Esophagus muscularis mucosa (tissue), 4 donors: Measurements from ENCODE around the gene MEIOSIN. TPM values are rescaled to one million over a fixed set of nuclear protein-coding genes. Genes with fewer than 3 reads are reported as not detected.

Experiments
- DNase-seq: peaks from one replicate; pipeline ENCODE4 v3.0.0-alpha.2; 2017; ENCODE audit errors: extremely low spot score
- H3K27ac ChIP-seq, 4 donors: fragments of 200-600 bp; sonication (generic); replicated peaks in 1 of 4; 1 replicate in 3 of 4; 2 replicates in 1 of 4; pipeline ENCODE4 v1.5.1; 2016 to 2019; ENCODE audit warnings: mild to moderate bottlenecking in 1 of 4
- H3K27me3 ChIP-seq, 4 donors: fragments of 200-600 bp; sonication (generic); one replicate each; pipeline versions ENCODE4 v1.5.1 to v1.6.0; 2016 to 2019
- H3K36me3 ChIP-seq, 4 donors: fragments of 200-600 bp; sonication (generic); one replicate each; pipeline ENCODE4 v1.5.1; 2016 to 2019
- H3K4me1 ChIP-seq, 4 donors: fragments of 200-600 bp; sonication (generic); one replicate each; pipeline ENCODE4 v1.5.1; 2016 to 2019
- H3K4me3 ChIP-seq, 4 donors: fragments of 200-600 bp; sonication (generic); 1 replicate in 2 of 4; 2 replicates in 2 of 4; pipeline ENCODE4 v1.5.1; 2016 to 2019; ENCODE audit warnings: mild to moderate bottlenecking in 4 of 4, moderate library complexity in 1 of 4
- H3K9me3 ChIP-seq, 4 donors: fragments of 200-600 bp; sonication (generic); 1 replicate in 3 of 4; 2 replicates in 1 of 4; pipeline ENCODE4 v1.5.1; 2016 to 2019
- EP300 ChIP-seq: sonication (generic); formaldehyde crosslinking; IDR thresholded peaks from one replicate; pipeline ENCODE4 v1.6.1; 2017; ENCODE audit warnings: antibody characterized with exemption
- POLR2A ChIP-seq: fragments of 450-650 bp; IDR thresholded peaks from one replicate; pipeline ENCODE4 v1.6.1; 2017; ENCODE audit warnings: antibody characterized with exemption, moderate library complexity, mild to moderate bottlenecking, low read depth
- POLR2AphosphoS5 ChIP-seq, 2 donors: sonication (generic); formaldehyde crosslinking; IDR thresholded peaks; one replicate each; pipeline ENCODE4 v1.6.1; 2017; ENCODE audit warnings: antibody characterized with exemption in 2 of 2
- WGBS: methylation state at CpG from one replicate; pipeline ENCODE4 v1.1.5; 2018; 5-methylcytosine and 5-hydroxymethylcytosine counted together
- intact Hi-C: fragments of 100-400 bp; cut with DNase I; formaldehyde crosslinking; loops from one replicate; pipeline ENCODE4 v1.15.1; 2023
- total RNA-seq, 4 donors: library from RNA; depleted of rRNA; stranded (reverse); fragments of >200 nt; gene quantifications; one replicate each; pipeline versions ENCODE4 v1.1.0 to v1.2.1, GENCODE V29; 2016
- TF ChIP-seq, protein P1 (sequence below), 3 experiments: fragments of 200-600 bp in 2 of 3; fragments of 450-650 bp in 1 of 3; sonication (generic) in 2 of 3; IDR thresholded peaks; one replicate each; pipeline ENCODE4 v1.5.1; 2017 to 2019; ENCODE audit warnings: antibody characterized with exemption in 3 of 3, mild to moderate bottlenecking in 2 of 3, moderate library complexity in 1 of 3

Gene MEIOSIN
- total RNA-seq, 4 donors from 2014 or later, result not detected

DNA sequence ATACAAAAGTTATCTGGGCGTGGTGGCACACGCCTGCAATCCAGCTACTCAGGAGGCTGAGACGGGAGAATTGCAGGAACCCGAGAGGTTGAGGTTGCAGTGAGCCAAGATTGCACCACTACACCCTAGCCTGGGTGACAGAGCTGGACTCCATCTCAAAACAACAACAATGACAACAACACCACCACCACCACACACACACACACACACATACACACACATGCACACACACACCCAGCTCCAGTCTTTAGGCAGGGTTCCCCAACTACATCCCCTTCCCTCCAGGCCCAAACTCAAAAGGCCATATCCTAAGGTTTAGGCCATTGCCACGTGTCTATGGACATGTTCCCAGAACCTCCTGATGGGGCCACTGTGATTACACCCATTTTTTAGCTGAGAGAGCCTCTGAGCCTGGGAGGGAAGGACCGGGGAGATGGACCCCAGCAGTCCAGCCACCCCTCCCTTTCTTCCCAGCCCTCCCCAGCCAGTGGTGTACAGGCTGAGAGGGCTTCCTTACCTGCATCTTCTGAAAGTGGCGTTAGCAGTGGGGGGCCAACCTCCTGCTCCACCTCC lies 68.5 kb downstream of the MEIOSIN start:
- H3K4me1 ChIP-seq, result peaks cover 6 to 12% (median 10%) of the 10 kb centered on the region in 4 donors
- intact Hi-C loops, result no loop called here
- TF ChIP-seq POLR2AphosphoS5 (IDR thresholded peaks at IDR 0.05), result no peak
- TF ChIP-seq, protein P1, sequence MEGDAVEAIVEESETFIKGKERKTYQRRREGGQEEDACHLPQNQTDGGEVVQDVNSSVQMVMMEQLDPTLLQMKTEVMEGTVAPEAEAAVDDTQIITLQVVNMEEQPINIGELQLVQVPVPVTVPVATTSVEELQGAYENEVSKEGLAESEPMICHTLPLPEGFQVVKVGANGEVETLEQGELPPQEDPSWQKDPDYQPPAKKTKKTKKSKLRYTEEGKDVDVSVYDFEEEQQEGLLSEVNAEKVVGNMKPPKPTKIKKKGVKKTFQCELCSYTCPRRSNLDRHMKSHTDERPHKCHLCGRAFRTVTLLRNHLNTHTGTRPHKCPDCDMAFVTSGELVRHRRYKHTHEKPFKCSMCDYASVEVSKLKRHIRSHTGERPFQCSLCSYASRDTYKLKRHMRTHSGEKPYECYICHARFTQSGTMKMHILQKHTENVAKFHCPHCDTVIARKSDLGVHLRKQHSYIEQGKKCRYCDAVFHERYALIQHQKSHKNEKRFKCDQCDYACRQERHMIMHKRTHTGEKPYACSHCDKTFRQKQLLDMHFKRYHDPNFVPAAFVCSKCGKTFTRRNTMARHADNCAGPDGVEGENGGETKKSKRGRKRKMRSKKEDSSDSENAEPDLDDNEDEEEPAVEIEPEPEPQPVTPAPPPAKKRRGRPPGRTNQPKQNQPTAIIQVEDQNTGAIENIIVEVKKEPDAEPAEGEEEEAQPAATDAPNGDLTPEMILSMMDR (IDR thresholded peaks at IDR 0.05), result no peak
- no peak for TF ChIP-seq POLR2A
- H3K36me3 ChIP-seq, result no peaks in the 10 kb centered on the region
- no peaks in the 10 kb centered on the region for H3K9me3 ChIP-seq
- no peak overlapping the region for H3K4me3 ChIP-seq
- DNase-seq, result no peak
- H3K27ac ChIP-seq, result no peak overlapping the region
- WGBS, result 83% methylated on average over 7 of the region's 7 CpGs
- no peaks in the 10 kb centered on the region for H3K27me3 ChIP-seq

DNA sequence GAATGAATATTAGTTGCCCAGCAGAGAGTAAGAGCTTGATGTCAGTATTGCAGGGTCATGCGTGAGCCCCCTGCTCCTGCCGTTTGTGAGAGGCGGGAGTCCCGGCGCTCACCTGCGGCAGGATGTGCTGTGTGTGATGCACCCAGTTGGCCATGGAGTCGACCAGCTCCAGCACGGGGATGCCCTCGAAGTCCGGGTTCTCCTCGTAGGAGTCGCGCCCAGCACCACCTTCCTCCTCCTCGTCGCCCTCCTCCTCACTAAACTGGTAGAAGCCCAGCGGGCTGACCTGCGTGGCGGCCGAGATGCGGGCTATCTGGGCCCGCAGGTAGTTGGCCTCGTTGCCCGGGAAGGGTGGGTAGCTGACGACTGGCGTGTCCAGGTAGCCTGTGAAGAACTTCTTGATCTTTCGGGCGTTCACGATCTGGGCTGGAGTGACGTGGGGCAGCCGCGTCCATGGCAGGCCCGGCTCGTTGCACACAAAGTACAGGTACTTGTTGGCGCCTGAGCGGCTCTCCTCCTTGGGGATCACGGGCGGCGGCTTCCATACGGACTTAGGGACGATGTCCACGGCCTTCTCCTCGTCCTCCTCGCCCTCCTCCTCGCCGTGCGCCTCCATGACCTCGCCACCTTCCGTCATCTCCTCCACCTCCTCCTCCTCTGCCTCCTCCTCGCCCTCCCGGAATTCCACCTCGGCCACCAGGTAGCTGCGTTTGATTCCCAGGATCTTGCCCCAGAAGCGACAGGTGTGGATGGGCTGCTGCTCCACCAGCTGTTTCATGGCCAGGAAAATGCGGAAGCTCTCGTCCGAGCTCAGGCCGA lies 71.1 kb downstream of the MEIOSIN start:
- TF ChIP-seq POLR2AphosphoS5 (IDR thresholded peaks at IDR 0.05), result no peak
- no peak for TF ChIP-seq POLR2A
- no peak for TF ChIP-seq EP300
- TF ChIP-seq, protein P1 (IDR thresholded peaks at IDR 0.05), result no peak
- H3K4me1 ChIP-seq, result peaks cover 0 to 4% (median 2%) of the 10 kb centered on the region in 4 donors
- intact Hi-C loops, result no loop called here
- no peak for DNase-seq
- no peaks in the 10 kb centered on the region for H3K9me3 ChIP-seq
- no peaks in the 10 kb centered on the region for H3K27me3 ChIP-seq
- H3K4me3 ChIP-seq, result no peak overlapping the region
- no peaks in the 10 kb centered on the region for H3K36me3 ChIP-seq
- WGBS, result 94% methylated on average over 50 of the region's 57 CpGs
- H3K27ac ChIP-seq, result no peak overlapping the region

DNA sequence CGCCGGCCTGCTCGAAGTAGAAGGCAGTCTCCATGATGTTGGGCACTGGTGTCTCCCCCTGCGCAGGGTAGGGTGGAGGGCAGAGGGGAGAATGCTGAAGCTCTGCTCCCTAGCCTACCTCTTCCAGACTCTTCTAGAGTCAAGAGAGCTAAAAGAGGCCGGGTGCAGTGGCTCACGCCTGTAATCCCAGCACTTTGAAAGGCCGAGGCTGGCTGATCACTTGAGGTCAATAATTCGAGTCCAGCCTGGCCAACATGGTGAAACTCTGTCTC lies 71.7 kb downstream of the MEIOSIN start:
- WGBS, result 93% methylated on average over 8 of the region's 8 CpGs
- DNase-seq, result no peak
- Histone ChIP-seq H3K36me3 (no peaks in the 10 kb centered on the region), H3K9me3 (no peaks in the 10 kb centered on the region), H3K4me1 (peaks cover 0 to 5% (median 4%) of the 10 kb centered on the region in 4 donors), H3K27me3 (no peaks in the 10 kb centered on the region), H3K27ac (no peak overlapping the region), H3K4me3 (no peak overlapping the region)
- intact Hi-C loops, result no loop called here
- TF ChIP-seq POLR2A (no peak), EP300 (no peak), POLR2AphosphoS5 (IDR thresholded peaks at IDR 0.05) (no peak)
- TF ChIP-seq, protein P1 (IDR thresholded peaks at IDR 0.05), result no peak

DNA sequence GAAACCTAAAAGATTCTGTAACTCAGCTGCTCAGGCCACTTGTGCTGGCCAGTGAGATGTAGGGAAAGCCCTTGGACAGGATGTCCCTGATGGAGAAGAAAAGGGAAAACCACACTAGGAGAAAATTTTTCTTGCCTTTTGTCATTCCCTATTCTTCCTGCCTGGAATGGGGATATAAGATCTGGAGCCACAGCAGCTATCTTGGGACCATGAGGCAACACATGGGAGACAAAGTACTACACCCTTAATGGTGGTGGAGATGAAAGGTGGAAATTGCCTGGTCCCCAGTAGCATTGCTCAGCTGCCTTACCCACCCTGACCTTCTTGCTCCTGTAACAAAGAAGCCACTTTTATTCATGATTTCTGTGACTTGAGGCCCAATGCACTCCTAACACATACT lies 72.5 kb downstream of the MEIOSIN start:
- intact Hi-C loops, result no loop called here

More for the DNA sequence above, 72.5 kb downstream of the MEIOSIN start:
- Histone ChIP-seq H3K4me3 (no peak overlapping the region), H3K9me3 (no peaks in the 10 kb centered on the region), H3K36me3 (no peaks in the 10 kb centered on the region), H3K4me1 (peaks cover 0 to 8% (median 5%) of the 10 kb centered on the region in 4 donors), H3K27ac (no peak overlapping the region), H3K27me3 (peaks cover 0 to 5% (median 0%) of the 10 kb centered on the region in 4 donors)
- TF ChIP-seq POLR2A, result no peak
- no peak for TF ChIP-seq POLR2AphosphoS5 (IDR thresholded peaks at IDR 0.05)
- TF ChIP-seq EP300, result no peak
- TF ChIP-seq, protein P1 (IDR thresholded peaks at IDR 0.05), result no peak
- DNase-seq, result no peak
